ENCODE data around the gene ZNF710. TPM values are rescaled to one million over a fixed set of nuclear protein-coding genes. Genes with fewer than 3 reads are reported as not detected.

ZNF710 gene
- 8.5 and 10.3 TPM in 2 replicates for total RNA-seq

GRCh38 chr15:90001062-90001682 is at the start of gene ZNF710:
ZNF710 (plus strand) TSS chr15:90001324; CDS start chr15:90067138, 65,814 bp downstream.

GRCh38 chr15:90101969-90102890 is 101.1 kb downstream of the ZNF710 start, which contains the start of gene IDH2:
IDH2 (minus strand) TSS chr15:90102468; CDS start chr15:90102390, 78 bp downstream.

Other genes with a start within 250 kb of the ZNF710 start
- gene MESP2, start 225.0 kb upstream of the ZNF710 start, total RNA-seq, result 0.66 and 0.78 TPM in 2 replicates
- gene ANPEP, start 186.5 kb upstream of the ZNF710 start, total RNA-seq, result 90.6 and 222 TPM in 2 replicates
- 35.8 and 52.9 TPM in 2 replicates for gene AP3S2, start 107.3 kb upstream of the ZNF710 start, total RNA-seq
- 8.8 and 11.9 TPM in 2 replicates for gene ARPIN, start 88.4 kb upstream of the ZNF710 start, total RNA-seq
- 61.6 and 81.6 TPM in 2 replicates for gene IDH2, start 101.1 kb downstream of the ZNF710 start, total RNA-seq
- 55.2 and 58.7 TPM in 2 replicates for gene SEMA4B, start 200.0 kb downstream of the ZNF710 start, total RNA-seq
- gene CIB1, start 232.6 kb downstream of the ZNF710 start, total RNA-seq, result 30.1 and 40.8 TPM in 2 replicates
- 6.3 and 10.8 TPM in 2 replicates for gene GDPGP1, start 232.9 kb downstream of the ZNF710 start, total RNA-seq
- gene TTLL13, start 248.2 kb downstream of the ZNF710 start, total RNA-seq, result 0.07 TPM in 1 of 2 replicates, not detected in the other